Calu3 (cell line): ENCODE results near the gene TMC5. TPM values are rescaled to one million over a fixed set of nuclear protein-coding genes. Genes with fewer than 3 reads are reported as not detected.
A peak's percentile ranks its signal among the peaks of the same experiment; 100 is the strongest.

Experiments used
- BruUV-seq: library from RNA; stranded (reverse); fragments of 400-500 nt; replicated peaks from 2 replicates; lab custom pipeline; 2021; lab: Mats Ljungman, UMichigan
- CTCF ChIA-PET: fragments of 300-600 bp; sonication (Branson Sonifier 250); formaldehyde crosslinking; loops from one replicate; lab custom pipeline; 2022; ENCODE audit warnings: antibody characterized with exemption; lab: Charles Lee
- DNase-seq: peaks from one replicate; pipeline ENCODE4 v3.0.0; 2022
- H3K27ac Mint-ChIP-seq: one replicate; pipeline ENCODE4 v1.8.0; 2022; ENCODE audit warnings: mixed read lengths; ENCODE audit not compliant: unreplicated experiment
- H3K27me3 Mint-ChIP-seq: one replicate; pipeline ENCODE4 v1.8.0; 2022; ENCODE audit warnings: mixed read lengths; ENCODE audit not compliant: unreplicated experiment
- H3K36me3 Mint-ChIP-seq: one replicate; pipeline ENCODE4 v1.8.0; 2022; ENCODE audit warnings: mild to moderate bottlenecking, moderate library complexity, mixed read lengths; ENCODE audit not compliant: insufficient read depth, unreplicated experiment
- H3K4me1 Mint-ChIP-seq: one replicate; pipeline ENCODE4 v1.8.0; 2022; ENCODE audit warnings: mild to moderate bottlenecking, low read depth, mixed read lengths; ENCODE audit not compliant: unreplicated experiment
- H3K4me3 Mint-ChIP-seq: one replicate; pipeline ENCODE4 v1.8.0; 2022; ENCODE audit warnings: mild to moderate bottlenecking, low read depth, moderate library complexity, mixed read lengths; ENCODE audit not compliant: unreplicated experiment
- H3K9me3 Mint-ChIP-seq: one replicate; pipeline ENCODE4 v1.8.0; 2022; ENCODE audit warnings: low read depth, mixed read lengths; ENCODE audit not compliant: unreplicated experiment
- CTCF ChIP-seq: fragments of 200-600 bp; IDR thresholded peaks from one replicate; pipeline ENCODE4 v1.8.0; 2022; ENCODE audit warnings: antibody characterized with exemption; ENCODE audit not compliant: unreplicated experiment
- intact Hi-C: fragments of 100-400 bp; cut with micrococcal nuclease; formaldehyde crosslinking; loops from one replicate; pipeline ENCODE4 v1.10.0; 2022; ENCODE audit not compliant: unreplicated experiment
- total RNA-seq: library from RNA; stranded (reverse); gene quantifications from 2 replicates; pipeline ENCODE4 v1.2.3, GENCODE V29; 2022

TMC5 gene
- total RNA-seq, 1 experiment from 2014 or later = 117 TPM

GRCh38 chr16:19522397-19522732, 104.7 kb downstream of the TMC5 start:
- Mint-ChIP-seq H3K4me3 (peak overlapping the region; percentile 94), H3K27ac (peak overlapping the region; percentile 82), H3K27me3 (no peaks in the 10 kb centered on the region), H3K4me1 (peaks cover 31% of the 10 kb centered on the region), H3K9me3 (no peaks in the 10 kb centered on the region), H3K36me3 (peaks cover 60% of the 10 kb centered on the region)
- DNase-seq = no peak
- no peak for TF ChIP-seq CTCF
- BruUV-seq = no TSS peak
- intact Hi-C loops = loop anchor here (10.0 kb wide), 1 partner anchor 428 kb away; no protein-coding TSS in a partner anchor
- CTCF ChIA-PET = no interaction called here

- no peaks in the 10 kb centered on the region for H3K9me3 Mint-ChIP-seq
- CTCF ChIA-PET = no interaction called here
- no TSS peak for BruUV-seq
- peaks cover 27% of the 10 kb centered on the region for H3K4me1 Mint-ChIP-seq
- no peak for DNase-seq
- H3K4me3 Mint-ChIP-seq = no peak overlapping the region
- no peaks in the 10 kb centered on the region for H3K27me3 Mint-ChIP-seq
- peaks cover 56% of the 10 kb centered on the region for H3K36me3 Mint-ChIP-seq
- no peak overlapping the region for H3K27ac Mint-ChIP-seq
- no peak for TF ChIP-seq CTCF
- intact Hi-C loops = loop anchor here (10.0 kb wide), 1 partner anchor 428 kb away; no protein-coding TSS in a partner anchor
Observed at GRCh38 chr16:19522760-19523159, 105.1 kb downstream of the TMC5 start.

- Mint-ChIP-seq H3K27me3 (no peaks in the 10 kb centered on the region), H3K9me3 (no peaks in the 10 kb centered on the region), H3K4me1 (peaks cover 24% of the 10 kb centered on the region), H3K36me3 (peaks cover 55% of the 10 kb centered on the region), H3K27ac (no peak overlapping the region), H3K4me3 (no peak overlapping the region)
- no peak for DNase-seq
- TF ChIP-seq CTCF = no peak
- BruUV-seq = no TSS peak
- CTCF ChIA-PET = interaction anchor here (0.6 to 1.9 kb wide), 4 partner anchors 18 to 106 kb away, joined by 3 to 8 read pairs (median 3); partner anchors contain the start of genes TMC5 and VPS35L
- intact Hi-C loops = loop anchor here (10.0 kb wide), 1 partner anchor 428 kb away; no protein-coding TSS in a partner anchor
Observed at GRCh38 chr16:19523184-19523558, 105.5 kb downstream of the TMC5 start.

- TF ChIP-seq CTCF = no peak
- DNase-seq = peak; percentile 98
- H3K9me3 Mint-ChIP-seq = no peaks in the 10 kb centered on the region
- CTCF ChIA-PET = interaction anchor here (0.5 to 1.9 kb wide), 10 partner anchors 8 to 416 kb away, joined by 3 to 8 read pairs (median 3); partner anchors contain the start of genes TMC5 and VPS35L
- peaks cover 49% of the 10 kb centered on the region for H3K36me3 Mint-ChIP-seq
- no TSS peak for BruUV-seq
- peak within 1 kb of the TSS; percentile 77 for H3K27ac Mint-ChIP-seq
- H3K4me1 Mint-ChIP-seq = peaks cover 19% of the 10 kb centered on the region
- H3K4me3 Mint-ChIP-seq = peak within 1 kb of the TSS; percentile 86
- intact Hi-C loops = loop anchor here (10.0 kb wide), 1 partner anchor 429 kb away; no protein-coding TSS in a partner anchor
- H3K27me3 Mint-ChIP-seq = no peaks in the 10 kb centered on the region
Observed at GRCh38 chr16:19523559-19524355, 106.1 kb downstream of the TMC5 start, which contains the start of gene CCP110. CCP110 (plus strand) TSS chr16:19523942; CDS start chr16:19527882, 3,940 bp downstream.
